Right lobe of liver (tissue), 4 donors: Measurements from ENCODE around the gene GNB1.

ENCODE experiments used
- POLR2A ChIP-seq: fragments of 450-650 bp; IDR thresholded peaks from one replicate; pipeline ENCODE4 v1.6.1; 2017; ENCODE audit warnings: antibody characterized with exemption, mild to moderate bottlenecking
- TF ChIP-seq, protein P1 (sequence below), 4 donors: fragments of 200-600 bp in 3 of 4; fragments of 450-650 bp in 1 of 4; IDR thresholded peaks; one replicate each; pipeline versions ENCODE4 v1.5.1 to v1.8.0; 2016 to 2022; ENCODE audit warnings: antibody characterized with exemption in 4 of 4, mild to moderate bottlenecking in 2 of 4
- donor health status: DM: no; HTN: no; CAD: no.
- donor health status: DM: no; HTN: no; CAD: no.
- donor health status: DM: no; HTN: yes; CAD: no.

DNA sequence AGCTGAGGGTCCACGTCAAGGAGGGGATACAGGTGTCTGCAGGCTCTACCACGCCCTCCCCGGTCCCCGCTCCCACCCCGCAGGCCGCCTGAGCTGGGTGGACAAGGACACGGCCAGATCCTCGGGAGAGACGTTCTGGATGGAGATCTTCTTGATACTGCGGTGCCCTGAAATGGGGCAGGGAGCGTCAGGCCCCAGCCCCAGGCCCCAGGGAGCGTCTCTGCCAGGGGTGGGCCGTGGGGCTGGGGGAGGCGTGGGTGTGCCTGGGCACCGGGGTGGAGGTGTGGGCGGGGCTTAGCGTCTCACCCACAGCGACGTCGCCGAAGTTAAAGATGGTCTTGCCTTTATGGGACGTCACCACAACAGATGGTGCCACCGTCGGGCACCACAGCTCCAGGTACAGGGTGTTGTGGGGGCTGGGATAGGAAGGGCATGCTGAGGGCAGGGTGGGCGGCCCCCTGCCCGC, 35.5 kb upstream of the GNB1 start:
- no peak for TF ChIP-seq POLR2A
- TF ChIP-seq, protein P1, sequence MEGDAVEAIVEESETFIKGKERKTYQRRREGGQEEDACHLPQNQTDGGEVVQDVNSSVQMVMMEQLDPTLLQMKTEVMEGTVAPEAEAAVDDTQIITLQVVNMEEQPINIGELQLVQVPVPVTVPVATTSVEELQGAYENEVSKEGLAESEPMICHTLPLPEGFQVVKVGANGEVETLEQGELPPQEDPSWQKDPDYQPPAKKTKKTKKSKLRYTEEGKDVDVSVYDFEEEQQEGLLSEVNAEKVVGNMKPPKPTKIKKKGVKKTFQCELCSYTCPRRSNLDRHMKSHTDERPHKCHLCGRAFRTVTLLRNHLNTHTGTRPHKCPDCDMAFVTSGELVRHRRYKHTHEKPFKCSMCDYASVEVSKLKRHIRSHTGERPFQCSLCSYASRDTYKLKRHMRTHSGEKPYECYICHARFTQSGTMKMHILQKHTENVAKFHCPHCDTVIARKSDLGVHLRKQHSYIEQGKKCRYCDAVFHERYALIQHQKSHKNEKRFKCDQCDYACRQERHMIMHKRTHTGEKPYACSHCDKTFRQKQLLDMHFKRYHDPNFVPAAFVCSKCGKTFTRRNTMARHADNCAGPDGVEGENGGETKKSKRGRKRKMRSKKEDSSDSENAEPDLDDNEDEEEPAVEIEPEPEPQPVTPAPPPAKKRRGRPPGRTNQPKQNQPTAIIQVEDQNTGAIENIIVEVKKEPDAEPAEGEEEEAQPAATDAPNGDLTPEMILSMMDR (IDR thresholded peaks at IDR 0.05) = no peak
